B cell (primary cell): ENCODE data around the gene MFSD11. TPM values are rescaled to one million over a fixed set of nuclear protein-coding genes. Genes with fewer than 3 reads are reported as not detected.

Source experiments
- ATAC-seq: fragments of 200-7000 bp; cut with Tn5 transposase; one replicate; pipeline ENCODE4 v1.10.0; 2021; ENCODE audit warnings: low read depth, mild to moderate bottlenecking, moderate number of reproducible peaks, moderate library complexity
- CTCF ChIA-PET: fragments of 350-600 bp; sonication (Branson Sonifier 250); formaldehyde crosslinking; loops from one replicate; lab custom pipeline; 2021; ENCODE audit warnings: antibody characterized with exemption, inconsistent platforms; lab: Charles Lee
- POLR2A ChIA-PET: fragments of 350-600 bp; sonication (Branson Sonifier 250); formaldehyde crosslinking; loops from one replicate; lab custom pipeline; 2021; ENCODE audit warnings: antibody characterized with exemption; lab: Charles Lee
- DNase-seq: peaks from one replicate; pipeline ENCODE4 v3.0.0; 2013
- H2AFZ ChIP-seq: 2 replicates; pipeline ENCODE4 v1.6.1; 2012; ENCODE audit warnings: mild to moderate bottlenecking, low read depth, low read length; ENCODE audit not compliant: insufficient read depth, poor library complexity, severe bottlenecking
- H3K27ac ChIP-seq, 2 donors: 1 replicate in 1 of 2; 2 replicates in 1 of 2; pipeline ENCODE4 v1.5.1; 2012 to 2013; ENCODE audit warnings: low read length in 2 of 2, mild to moderate bottlenecking in 2 of 2, moderate library complexity in 1 of 2
- H3K27me3 ChIP-seq, 4 experiments: fragments of 200-600 bp in 1 of 4; sonication (generic) in 1 of 4; replicated peaks in 1 of 4; 1 replicate in 2 of 4; 2 replicates in 2 of 4; pipeline versions ENCODE4 v1.6.1 to v1.7.0; 2013 to 2016; ENCODE audit warnings: low read length in 3 of 4, mild to moderate bottlenecking in 2 of 4, mixed read lengths in 1 of 4, moderate library complexity in 1 of 4; ENCODE audit not compliant: insufficient read depth in 4 of 4, control insufficient read depth in 3 of 4; ENCODE audit errors: control extremely low read depth in 1 of 4
- H3K36me3 ChIP-seq, 2 experiments: replicated peaks in 1 of 2; 1 replicate in 1 of 2; 2 replicates in 1 of 2; pipeline versions ENCODE4 v1.6.1 to v1.7.1; 2013; ENCODE audit warnings: low read length in 1 of 2; ENCODE audit not compliant: insufficient read depth in 2 of 2, control insufficient read depth in 1 of 2; ENCODE audit errors: control extremely low read depth in 1 of 2, extremely low read depth in 1 of 2
- H3K4me1 ChIP-seq, 2 donors: fragments of 200-600 bp in 1 of 2; sonication (generic) in 1 of 2; 1 replicate in 1 of 2; 2 replicates in 1 of 2; pipeline versions ENCODE4 v1.5.1 to v1.6.1; 2013 to 2017; ENCODE audit warnings: low read length in 2 of 2; ENCODE audit not compliant: control insufficient read depth in 2 of 2, insufficient read depth in 2 of 2
- H3K4me2 ChIP-seq: replicated peaks from 2 replicates; pipeline ENCODE3; 2012; ENCODE audit warnings: mild to moderate bottlenecking, low read depth, low read length; ENCODE audit not compliant: poor library complexity, severe bottlenecking
- H3K4me3 ChIP-seq, 5 experiments: fragments of 200-600 bp in 1 of 5; sonication (generic) in 1 of 5; 1 replicate in 3 of 5; 2 replicates in 2 of 5; pipeline versions ENCODE4 v1.5.1 to v1.7.0; 2011 to 2016; ENCODE audit warnings: low read length in 4 of 5, mild to moderate bottlenecking in 4 of 5, low read depth in 2 of 5, control low read depth in 1 of 5, moderate library complexity in 1 of 5; ENCODE audit not compliant: insufficient read depth in 1 of 5; ENCODE audit errors: control extremely low read depth in 1 of 5, extremely low read depth in 1 of 5
- H3K79me2 ChIP-seq: fragments of 200-600 bp; sonication (generic); one replicate; pipeline ENCODE4 v1.6.0; 2016; ENCODE audit warnings: low read length; ENCODE audit not compliant: control insufficient read depth, insufficient read depth
- H3K9ac ChIP-seq: fragments of 200-600 bp; sonication (generic); 2 replicates; pipeline ENCODE4 v1.6.1; 2017; ENCODE audit warnings: mild to moderate bottlenecking, low read length, moderate library complexity
- H3K9me3 ChIP-seq, 3 donors: one replicate each; pipeline versions ENCODE4 v1.6.1 to v1.7.1; 2013; ENCODE audit warnings: low read length in 2 of 3; ENCODE audit not compliant: control insufficient read depth in 2 of 3, insufficient read depth in 1 of 3; ENCODE audit errors: control extremely low read depth in 1 of 3
- H4K20me1 ChIP-seq: 2 replicates; pipeline ENCODE4 v1.6.0; 2012; ENCODE audit warnings: mild to moderate bottlenecking, low read length; ENCODE audit not compliant: insufficient read depth, control insufficient read depth, poor library complexity, severe bottlenecking
- H3K27ac Mint-ChIP-seq: one replicate; pipeline ENCODE4 v1.8.0; 2021; ENCODE audit warnings: mixed read lengths
- H3K27me3 Mint-ChIP-seq: one replicate; pipeline ENCODE4 v1.8.0; 2021; ENCODE audit warnings: mixed read lengths
- H3K4me1 Mint-ChIP-seq: one replicate; pipeline ENCODE4 v1.8.0; 2021; ENCODE audit warnings: mixed read lengths
- H3K4me3 Mint-ChIP-seq: one replicate; pipeline ENCODE4 v1.8.0; 2021; ENCODE audit warnings: mixed read lengths
- H3K9me3 Mint-ChIP-seq: one replicate; pipeline ENCODE4 v1.8.0; 2022; ENCODE audit warnings: mixed read lengths; ENCODE audit not compliant: insufficient read depth
- EZH2 ChIP-seq: IDR thresholded peaks from 2 replicates; pipeline ENCODE4 v1.6.1; 2012; ENCODE audit warnings: borderline replicate concordance, low read depth, mild to moderate bottlenecking, moderate library complexity, low read length; ENCODE audit not compliant: insufficient read depth, poor library complexity, severe bottlenecking
- WGBS: methylation state at CpG from one replicate; pipeline ENCODE4 v1.1.5; 2013; ENCODE audit warnings: missing lambda C conversion rate; ENCODE audit not compliant: insufficient coverage; 5-methylcytosine and 5-hydroxymethylcytosine counted together
- intact Hi-C: fragments of 100-400 bp; cut with micrococcal nuclease; formaldehyde crosslinking; loops from one replicate; pipeline ENCODE4 v1.10.0; 2022
- polyA plus RNA-seq: library from polyadenylated mRNA; depleted of rRNA; stranded (reverse); fragments of >200 nt; gene quantifications from 2 replicates; pipeline ENCODE4 v1.2.3, GENCODE V29; 2012
- small RNA-seq: library from RNA; depleted of rRNA; stranded (forward); fragments of <200 nt; gene quantifications from one replicate; pipeline ENCODE3, GENCODE V24; 2012; ENCODE audit warnings: low replicate concordance, low read depth; ENCODE audit not compliant: insufficient read length
- total RNA-seq, 2 donors: library from RNA; stranded (reverse); fragments of 120-200 nt in 1 of 2; gene quantifications; 1 replicate in 1 of 2; 2 replicates in 1 of 2; pipeline versions ENCODE4 v1.2.3 to v1.2.4, GENCODE V29; 2013 to 2022
- TF ChIP-seq, protein P1 (sequence below): fragments of 200-600 bp; IDR thresholded peaks from one replicate; pipeline ENCODE4 v1.8.0; 2022; ENCODE audit warnings: antibody characterized with exemption, mild to moderate bottlenecking

Gene MFSD11
- total and polyA plus RNA-seq, 2 donors (not counting 1 experiment from before 2014, with no cell fraction given), result 24.5 to 36.4 TPM

DNA sequence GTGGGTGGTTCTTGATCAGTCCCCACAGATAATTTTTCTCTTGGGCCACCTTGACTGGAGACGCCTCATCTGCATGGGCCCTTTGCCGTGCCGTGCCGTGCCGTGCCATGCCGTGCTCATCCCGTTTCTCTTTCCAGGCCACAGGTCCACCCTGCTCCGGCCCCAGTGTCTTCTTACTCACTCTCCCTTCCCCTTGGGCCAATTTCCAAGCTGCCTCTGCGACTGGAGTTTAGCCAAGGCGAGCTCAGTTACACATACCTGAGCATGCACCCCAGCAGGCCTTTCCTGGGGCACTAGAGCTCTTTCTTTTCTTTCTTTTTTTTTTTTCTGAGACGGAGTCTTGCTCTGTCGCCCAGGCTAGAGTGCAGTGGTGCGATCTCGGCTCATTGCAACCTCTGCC is 89.8 kb downstream of the MFSD11 start:
- H3K4me1 Mint-ChIP-seq, result no peaks in the 10 kb centered on the region
- Histone ChIP-seq H3K36me3 (no peaks in the 10 kb centered on the region), H3K4me3 (no peak overlapping the region), H3K27me3 (peaks cover 0 to 10% (median 0%) of the 10 kb centered on the region in 4 experiments), H3K4me1 (no peaks in the 10 kb centered on the region), H4K20me1 (no peaks in the 10 kb centered on the region), H3K4me2 (no peak overlapping the region), H3K27ac (no peak overlapping the region), H3K79me2 (no peaks in the 10 kb centered on the region), H3K9ac (no peak overlapping the region), H3K9me3 (no peaks in the 10 kb centered on the region), H2AFZ (no peak overlapping the region)
- CTCF ChIA-PET, result no interaction called here
- no peak overlapping the region for H3K4me3 Mint-ChIP-seq
- H3K27ac Mint-ChIP-seq, result no peak overlapping the region
- H3K27me3 Mint-ChIP-seq, result peaks cover 26% of the 10 kb centered on the region
- POLR2A ChIA-PET, result no interaction called here
- intact Hi-C loops, result no loop called here
- 92% methylated on average over 10 of the region's 14 CpGs for WGBS
- ATAC-seq (no peak), DNase-seq (no peak)
- TF ChIP-seq EZH2, result no peak
- TF ChIP-seq, protein P1, sequence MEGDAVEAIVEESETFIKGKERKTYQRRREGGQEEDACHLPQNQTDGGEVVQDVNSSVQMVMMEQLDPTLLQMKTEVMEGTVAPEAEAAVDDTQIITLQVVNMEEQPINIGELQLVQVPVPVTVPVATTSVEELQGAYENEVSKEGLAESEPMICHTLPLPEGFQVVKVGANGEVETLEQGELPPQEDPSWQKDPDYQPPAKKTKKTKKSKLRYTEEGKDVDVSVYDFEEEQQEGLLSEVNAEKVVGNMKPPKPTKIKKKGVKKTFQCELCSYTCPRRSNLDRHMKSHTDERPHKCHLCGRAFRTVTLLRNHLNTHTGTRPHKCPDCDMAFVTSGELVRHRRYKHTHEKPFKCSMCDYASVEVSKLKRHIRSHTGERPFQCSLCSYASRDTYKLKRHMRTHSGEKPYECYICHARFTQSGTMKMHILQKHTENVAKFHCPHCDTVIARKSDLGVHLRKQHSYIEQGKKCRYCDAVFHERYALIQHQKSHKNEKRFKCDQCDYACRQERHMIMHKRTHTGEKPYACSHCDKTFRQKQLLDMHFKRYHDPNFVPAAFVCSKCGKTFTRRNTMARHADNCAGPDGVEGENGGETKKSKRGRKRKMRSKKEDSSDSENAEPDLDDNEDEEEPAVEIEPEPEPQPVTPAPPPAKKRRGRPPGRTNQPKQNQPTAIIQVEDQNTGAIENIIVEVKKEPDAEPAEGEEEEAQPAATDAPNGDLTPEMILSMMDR, result no peak
- no peaks in the 10 kb centered on the region for H3K9me3 Mint-ChIP-seq

Small RNA genes lying within 50 kb of the gene (small RNA-seq; reads per million reads assigned to genes)
- gene AC005837.3 (not detected), gene RF02271 (not detected), gene RNU6-97P (not detected), gene RNY4P36 (not detected)

Other genes with a start within 250 kb of the MFSD11 start
- gene RHBDF2, start 236.7 kb upstream of the MFSD11 start, total RNA-seq, result 482 and 509 TPM in 2 replicates
- 276 and 288 TPM in 2 replicates for gene RHBDF2, start 236.7 kb upstream of the MFSD11 start, polyA plus RNA-seq
- 2.7 and 3.0 TPM in 2 replicates for gene CYGB, start 200.4 kb upstream of the MFSD11 start, total RNA-seq
- 0.14 and 0.42 TPM in 2 replicates for gene CYGB, start 200.4 kb upstream of the MFSD11 start, polyA plus RNA-seq
- gene PRCD, start 198.1 kb upstream of the MFSD11 start, total RNA-seq, result 30.6 and 34.4 TPM in 2 replicates
- 10.5 and 18.0 TPM in 2 replicates for gene PRCD, start 198.1 kb upstream of the MFSD11 start, polyA plus RNA-seq
- 2.7 TPM in 2 replicates for gene ST6GALNAC2, start 152.3 kb upstream of the MFSD11 start, total RNA-seq
- gene ST6GALNAC2, start 152.3 kb upstream of the MFSD11 start, polyA plus RNA-seq, result 0.25 and 0.58 TPM in 2 replicates
- gene ST6GALNAC1, start 94.4 kb upstream of the MFSD11 start, total RNA-seq, result not detected in 2 replicates
- not detected in 2 replicates for gene ST6GALNAC1, start 94.4 kb upstream of the MFSD11 start, polyA plus RNA-seq
- 14.5 and 16.1 TPM in 2 replicates for gene MXRA7, start 27.2 kb upstream of the MFSD11 start, total RNA-seq
- gene MXRA7, start 27.2 kb upstream of the MFSD11 start, polyA plus RNA-seq, result 5.5 and 8.4 TPM in 2 replicates
- gene JMJD6, start 11.5 kb upstream of the MFSD11 start, total RNA-seq, result 38.2 and 41.1 TPM in 2 replicates
- gene JMJD6, start 11.5 kb upstream of the MFSD11 start, polyA plus RNA-seq, result 45.0 and 76.7 TPM in 2 replicates
- 59.6 and 64.0 TPM in 2 replicates for gene METTL23, start 11.3 kb upstream of the MFSD11 start, total RNA-seq
- gene METTL23, start 11.3 kb upstream of the MFSD11 start, polyA plus RNA-seq, result 59.0 and 68.1 TPM in 2 replicates
- 356 and 362 TPM in 2 replicates for gene SRSF2, start 788 bp upstream of the MFSD11 start, total RNA-seq
- 764 and 844 TPM in 2 replicates for gene SRSF2, start 788 bp upstream of the MFSD11 start, polyA plus RNA-seq
- 37.8 and 41.4 TPM in 2 replicates for gene MGAT5B, start 130.3 kb downstream of the MFSD11 start, total RNA-seq
- 0.15 TPM in 1 of 2 replicates, not detected in the other for gene MGAT5B, start 130.3 kb downstream of the MFSD11 start, polyA plus RNA-seq